PC-3 (cell line): Measurements from ENCODE around the gene DCP1B.

Experiments used
- CTCF ChIP-seq: fragments of 300-600 bp; sonication (generic); conservative IDR thresholded peaks from 2 replicates; pipeline ENCODE4 v1.5.1; 2017; ENCODE audit warnings: antibody characterized with exemption, low read depth, mild to moderate bottlenecking, low read length
- EZH2phosphoT487 ChIP-seq: fragments of 300-600 bp; sonication (generic); IDR thresholded peaks from 2 replicates; pipeline ENCODE4 v1.6.1; 2018; ENCODE audit warnings: mild to moderate bottlenecking, antibody characterized with exemption, low read length, borderline replicate concordance

- no peak for TF ChIP-seq CTCF
- TF ChIP-seq EZH2phosphoT487 = no peak
Measured at GRCh38 chr12:1965916-1966315, 38.3 kb downstream of the DCP1B start.
